Stimulated activated CD4-positive, alpha-beta T cell treated with anti-CD3 and anti-CD28 coated beads, Interleukin-4, amount 100 ng/mL, for 4 hours (primary cell): Measurements from ENCODE around the gene MGRN1.
"Not testable (repeated sequence)": the region's sequence is repeated elsewhere in the genome, so short reads cannot be mapped to it uniquely, and the experiment has no call there.

Experiments
- DNase-seq, 2 experiments: peaks; one replicate each; pipeline ENCODE4 v3.0.0-alpha.2; 2020

The MGRN1 gene

GRCh38 chr16:4701791-4702465 lies 77.3 kb downstream of the MGRN1 start:
- DNase-seq: no peak

DNA sequence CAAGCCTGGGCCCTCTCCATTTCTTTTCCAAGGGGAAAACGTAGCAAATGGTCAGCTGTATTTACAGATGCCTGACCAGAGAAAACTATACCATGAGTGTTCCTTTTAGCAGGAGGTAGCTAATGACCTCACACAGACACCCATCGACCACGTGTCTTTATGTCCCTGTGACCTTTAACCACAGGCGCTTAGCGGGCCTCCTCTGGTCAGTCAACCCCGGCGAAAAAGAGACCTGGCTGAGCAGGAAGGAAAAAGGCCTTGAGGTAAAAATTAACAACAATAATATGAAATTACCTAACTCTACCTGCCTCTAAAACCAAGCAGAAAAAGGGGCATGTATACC lies 77.8 kb downstream of the MGRN1 start:
- DNase-seq: no peak

- no peak for DNase-seq
These were observed 79.3 kb downstream of the MGRN1 start for GRCh38 chr16:4703906-4704305.

GRCh38 chr16:4704491-4704890 lies 79.9 kb downstream of the MGRN1 start:
- no peak for DNase-seq

GRCh38 chr16:4704913-4705312 lies 80.3 kb downstream of the MGRN1 start:
- DNase-seq: no peak

DNA sequence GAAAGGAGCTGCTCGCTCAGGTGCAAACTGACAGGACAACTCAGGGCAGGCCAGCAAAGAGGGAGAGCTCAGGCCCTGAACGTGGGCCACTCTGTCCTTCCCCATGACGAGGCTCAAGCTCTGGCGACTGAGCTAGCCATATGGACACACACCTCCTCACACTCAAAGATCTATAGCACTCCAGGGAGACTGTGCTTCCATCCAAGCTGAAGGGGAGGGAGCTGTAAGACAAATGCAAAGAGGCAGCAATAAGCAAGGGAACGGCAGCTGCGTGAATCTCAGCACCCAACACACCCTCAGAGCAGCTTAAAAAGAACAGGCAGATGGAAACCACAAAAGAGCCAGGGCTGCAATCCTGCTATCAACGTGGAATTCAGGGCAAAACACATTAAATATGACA lies 82.2 kb downstream of the MGRN1 start:
- DNase-seq: no peak

GRCh38 chr16:4709481-4709880 lies 84.9 kb downstream of the MGRN1 start:
- no peak for DNase-seq

DNA sequence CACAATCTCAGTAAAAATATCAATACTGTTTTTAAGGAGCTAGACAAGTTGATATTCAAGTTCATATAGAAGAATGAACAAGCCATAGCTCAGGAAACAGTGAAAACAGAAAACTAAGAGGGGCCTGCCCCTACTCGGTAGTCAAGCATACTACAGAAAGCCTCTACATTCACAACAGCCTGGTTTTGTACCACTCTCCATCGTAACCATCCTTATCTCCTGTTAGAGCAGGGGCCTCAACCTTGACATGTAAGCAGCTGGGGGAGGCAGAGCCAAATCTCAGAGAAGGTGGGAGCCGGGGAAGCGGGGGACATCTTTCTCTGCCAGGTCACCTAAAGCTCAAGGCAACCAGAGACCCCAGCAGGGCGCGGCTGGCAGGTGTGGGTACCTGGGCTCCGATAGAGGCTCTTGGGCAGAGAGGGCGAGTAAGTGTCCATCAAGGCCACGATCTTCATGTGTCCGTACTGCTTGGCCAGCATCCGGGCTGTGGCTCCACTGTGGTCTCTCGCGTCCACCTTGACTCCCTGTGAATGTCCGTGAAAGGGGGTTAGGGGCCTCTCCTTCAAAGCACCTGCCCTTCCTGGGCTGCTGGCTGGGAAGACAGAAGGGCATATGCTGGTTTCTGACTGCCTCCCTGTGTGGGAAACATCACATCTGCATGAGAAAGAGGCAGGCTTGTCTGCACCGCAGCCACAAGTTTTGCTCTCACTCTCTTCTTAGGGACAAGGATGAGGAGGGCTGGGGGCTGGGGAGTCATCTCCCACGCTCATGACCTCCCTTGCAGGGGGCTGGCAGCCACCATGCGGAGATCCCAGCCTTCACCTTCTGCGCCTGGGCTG lies 89.3 kb downstream of the MGRN1 start:
- DNase-seq: no peak

GRCh38 chr16:4714996-4715395 lies 90.4 kb downstream of the MGRN1 start:
- DNase-seq: no peak

DNA sequence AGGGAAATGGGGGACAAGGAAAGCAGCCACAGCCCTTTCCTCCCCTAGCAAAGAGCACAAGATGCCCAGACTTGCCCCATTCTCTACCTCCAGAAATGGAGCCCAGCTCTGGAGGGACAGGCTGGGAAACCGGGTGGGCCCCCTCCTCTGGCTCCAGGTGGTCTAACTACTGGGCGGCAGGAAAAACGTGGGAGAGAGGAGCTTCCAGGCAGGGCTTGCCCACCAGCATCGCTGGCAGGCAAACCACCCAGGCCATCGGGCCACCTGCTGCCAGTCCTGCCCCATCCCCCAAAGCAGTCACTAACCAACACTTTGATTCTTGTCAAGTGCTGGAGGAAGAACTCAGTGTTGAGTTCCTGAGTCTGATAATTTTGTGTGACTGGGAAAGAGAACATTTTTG lies 93.8 kb downstream of the MGRN1 start:
- DNase-seq: no peak

DNA sequence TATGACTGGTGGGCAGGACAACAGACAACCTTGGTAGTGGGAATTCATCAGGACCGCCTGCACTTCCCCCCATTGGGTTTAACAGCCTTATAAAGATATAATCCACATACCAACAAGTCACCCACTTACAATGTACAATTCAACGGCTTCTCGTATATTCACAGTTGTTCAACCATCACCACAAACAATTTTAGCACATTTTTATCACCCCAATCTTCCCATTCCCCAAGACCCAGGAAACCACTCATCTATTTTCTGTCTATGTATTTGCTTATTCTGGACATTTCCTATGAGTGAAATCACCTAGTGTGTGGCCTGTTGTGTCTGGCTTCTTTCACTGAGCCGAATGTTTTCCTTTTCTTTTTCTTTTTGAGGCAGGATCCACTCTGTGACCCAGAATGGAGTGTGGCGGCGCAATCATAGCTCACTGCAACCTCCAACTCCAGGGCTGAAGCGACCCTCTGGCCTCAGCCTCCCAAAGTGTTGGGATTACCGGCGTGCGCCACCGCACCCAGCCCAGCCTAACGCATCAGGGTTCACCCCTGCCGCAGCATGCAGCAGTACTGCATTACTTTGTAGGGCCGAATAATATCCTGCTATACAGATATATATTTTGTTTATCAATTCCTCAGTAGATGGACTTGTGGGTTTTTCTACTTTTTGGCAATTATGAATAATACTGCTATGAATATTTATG lies 98.6 kb downstream of the MGRN1 start:
- no peak for DNase-seq

- no peak for DNase-seq
These were observed 100.1 kb downstream of the MGRN1 start for GRCh38 chr16:4724661-4725270.

DNA sequence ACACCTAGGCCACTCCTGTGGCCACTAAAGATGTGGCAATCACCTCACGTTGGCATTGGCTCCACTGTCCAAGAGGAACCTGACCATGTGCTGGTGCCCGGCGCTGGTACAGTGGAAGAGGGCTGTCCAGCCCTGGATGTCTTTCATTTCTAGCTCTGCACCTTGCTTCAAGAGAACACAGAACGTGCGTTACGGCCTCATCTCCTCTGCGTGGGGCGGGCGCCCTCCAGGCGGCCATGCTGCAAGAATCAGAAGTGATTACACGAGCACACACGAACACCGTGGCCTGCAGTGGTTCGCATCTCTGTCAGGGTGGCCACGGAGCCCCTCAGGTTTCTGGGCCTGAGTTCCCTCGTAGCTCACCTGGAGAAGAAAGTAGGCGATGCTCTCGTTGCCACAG lies 102.0 kb downstream of the MGRN1 start:
- DNase-seq: no peak

DNA sequence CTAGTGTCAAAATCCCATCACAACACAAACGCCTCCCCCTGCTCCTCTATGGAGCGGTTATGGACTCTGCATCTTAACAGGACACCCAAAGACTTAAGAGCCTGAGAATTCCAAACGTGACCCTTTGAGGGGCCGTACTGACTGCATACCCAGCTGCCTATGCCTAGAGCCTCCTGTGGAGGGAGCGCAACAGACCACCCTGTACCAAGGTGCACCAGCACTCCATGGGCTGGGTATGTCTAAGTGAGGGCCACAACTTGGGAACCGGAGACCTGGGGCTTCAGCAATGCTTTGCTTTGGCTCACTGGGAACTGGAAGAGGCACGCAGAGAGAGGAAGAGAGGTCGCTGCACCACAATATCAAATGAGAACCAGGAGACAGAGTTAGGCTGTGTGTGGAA lies 104.0 kb downstream of the MGRN1 start:
- no peak for DNase-seq

DNA sequence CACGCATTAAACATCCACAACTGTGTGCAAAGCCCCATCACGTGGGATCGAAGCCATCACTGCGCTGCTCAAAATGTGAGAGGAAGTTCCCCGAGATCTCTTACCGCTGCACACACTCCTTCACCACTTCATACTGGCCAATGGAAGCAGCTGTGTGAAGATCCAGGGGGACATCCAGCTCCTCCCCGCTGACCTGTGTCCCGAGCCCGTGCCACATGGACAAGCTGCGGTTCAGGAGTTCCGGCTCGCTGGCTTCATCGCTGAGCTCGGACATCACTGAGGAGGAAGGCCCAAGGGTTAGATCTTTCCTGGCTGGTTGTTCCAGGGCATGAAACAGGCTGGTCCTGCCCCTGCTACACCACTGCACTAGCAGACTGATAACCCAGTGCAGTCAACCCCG lies 105.2 kb downstream of the MGRN1 start:
- no peak for DNase-seq

GRCh38 chr16:4733211-4733742 lies 108.7 kb downstream of the MGRN1 start:
- no peak for DNase-seq

DNA sequence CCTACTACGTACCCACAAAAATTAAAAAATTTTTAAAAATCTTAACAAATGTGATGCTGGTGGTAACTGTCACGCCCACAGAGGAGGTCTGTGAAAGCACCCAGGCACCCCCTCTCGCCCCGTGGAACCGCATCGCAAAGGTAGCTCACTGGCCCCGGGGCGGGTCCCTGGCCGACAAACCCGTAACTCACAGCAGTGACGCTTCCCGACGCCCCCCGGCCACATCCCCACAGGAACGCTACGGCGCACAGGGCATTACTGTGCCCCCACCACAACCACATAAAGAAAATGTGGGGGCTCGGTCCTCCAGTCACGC lies 109.1 kb downstream of the MGRN1 start:
- DNase-seq: peak; percentile 25 to 29

- DNase-seq: peak; percentile 75 to 77
These were observed 109.6 kb downstream of the MGRN1 start, which contains the start of the genes ANKS3 and DNAAF8 for GRCh38 chr16:4734063-4734729. Gene ANKS3, minus strand, starts transcription at chr16:4734271. Its CDS starts 4,122 bp downstream, at chr16:4730149. Gene DNAAF8, plus strand, starts transcription at chr16:4734537. Its CDS starts 1,978 bp downstream, at chr16:4736515.

DNA sequence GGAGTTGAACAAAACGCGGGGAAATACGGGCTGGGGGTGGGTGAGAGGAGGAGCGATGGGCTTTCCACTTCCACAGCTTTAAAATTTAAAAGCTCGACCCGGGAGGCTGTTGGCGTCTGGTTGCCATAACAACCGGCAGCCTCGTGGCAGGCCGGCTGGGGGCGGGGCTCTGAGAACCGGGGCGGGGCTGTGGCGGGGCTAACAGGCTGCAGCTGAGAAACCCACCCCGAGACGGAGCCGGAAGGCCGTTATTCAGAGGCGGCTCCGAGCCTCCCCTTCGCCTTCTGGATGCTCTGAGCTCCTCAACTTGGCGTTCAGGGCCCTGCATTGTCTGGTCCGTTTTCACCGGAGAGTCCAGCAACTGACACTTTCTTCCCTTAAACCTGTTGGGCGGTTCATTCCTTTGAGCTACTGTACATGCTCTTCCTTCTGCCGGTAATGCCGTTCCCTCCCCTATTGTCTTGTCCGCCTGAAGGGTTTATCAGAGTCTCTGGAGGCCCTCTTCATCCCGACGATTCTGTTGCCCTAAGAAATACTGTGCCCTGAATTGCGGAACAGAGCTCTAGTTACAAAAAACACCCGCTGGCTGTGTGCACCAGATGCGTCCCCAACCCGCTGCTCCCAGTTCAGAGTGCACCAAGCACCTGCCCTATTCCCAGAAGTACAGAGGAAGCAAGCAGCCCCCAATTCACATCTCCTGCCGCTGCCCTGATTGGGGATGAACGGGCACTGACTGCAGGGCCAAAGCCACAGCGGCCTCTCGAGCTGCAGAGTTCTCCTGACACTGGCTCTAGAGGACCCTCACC lies 110.3 kb downstream of the MGRN1 start:
- DNase-seq: peak; percentile 89 to 95

- DNase-seq: no peak
These were observed 111.9 kb downstream of the MGRN1 start for GRCh38 chr16:4736546-4736945.

- no peak for DNase-seq
These were observed 112.9 kb downstream of the MGRN1 start for GRCh38 chr16:4737545-4737944.

- DNase-seq: not testable (repeated sequence)
These were observed 113.7 kb downstream of the MGRN1 start for GRCh38 chr16:4738370-4738769.
